Measurements from ENCODE around the gene ABHD16A.
A peak's percentile ranks its signal among the peaks of the same experiment; 100 is the strongest.

ABHD16A gene

GRCh38 chr6:31660381-31661261, 42.5 kb downstream of the ABHD16A start, which contains the start of gene C6orf47:
Gene C6orf47 (minus strand): TSS chr6:31660778. CDS start chr6:31659947, 831 bp downstream.
- DNase-seq: peak; percentile 92

- DNase-seq: no peak
Measured at GRCh38 chr6:31659649-31660380, 43.3 kb downstream of the ABHD16A start.

- DNase-seq: no peak
Measured at GRCh38 chr6:31658983-31659648, 44.0 kb downstream of the ABHD16A start.

GRCh38 chr6:31658158-31658688, 44.9 kb downstream of the ABHD16A start:
- DNase-seq: no peak

- no peak for DNase-seq
Measured at GRCh38 chr6:31657406-31658157, 45.5 kb downstream of the ABHD16A start.

- DNase-seq: no peak
Measured at GRCh38 chr6:31655349-31656237, 47.5 kb downstream of the ABHD16A start, which contains the start of gene APOM. Gene APOM (plus strand): TSS chr6:31655894. CDS start chr6:31655967, 73 bp downstream.

- DNase-seq: no peak
Measured at GRCh38 chr6:31654574-31655348, 48.4 kb downstream of the ABHD16A start.

- DNase-seq: no peak
Measured at GRCh38 chr6:31652925-31653724, 50.0 kb downstream of the ABHD16A start.

- DNase-seq: no peak
Measured at GRCh38 chr6:31651602-31652191, 51.4 kb downstream of the ABHD16A start.

GRCh38 chr6:31645325-31645724, 57.8 kb downstream of the ABHD16A start:
- no peak for DNase-seq

- no peak for DNase-seq
Measured at GRCh38 chr6:31643818-31644454, 59.2 kb downstream of the ABHD16A start.

- DNase-seq: no peak
Measured at GRCh38 chr6:31642798-31643570, 60.1 kb downstream of the ABHD16A start.

- no peak for DNase-seq
Measured at GRCh38 chr6:31641370-31641769, 61.8 kb downstream of the ABHD16A start.

- no peak for DNase-seq
Measured at GRCh38 chr6:31640612-31641011, 62.5 kb downstream of the ABHD16A start.

GRCh38 chr6:31639449-31639861, 63.7 kb downstream of the ABHD16A start:
- no peak for DNase-seq

- no peak for DNase-seq
Measured at GRCh38 chr6:31639043-31639442, 64.1 kb downstream of the ABHD16A start.

Data from left hindlimb (tissue), 1 donor.